Astrocyte of the hippocampus (primary cell): ENCODE data around the gene GIGYF1.
"Not testable (repeated sequence)": the region's sequence is repeated elsewhere in the genome, so short reads cannot be mapped to it uniquely, and the experiment has no call there.

Source experiments
- DNase-seq: peaks from one replicate; pipeline ENCODE4 v3.0.0; 2011; ENCODE audit warnings: low read depth, low spot score

Gene GIGYF1

DNA sequence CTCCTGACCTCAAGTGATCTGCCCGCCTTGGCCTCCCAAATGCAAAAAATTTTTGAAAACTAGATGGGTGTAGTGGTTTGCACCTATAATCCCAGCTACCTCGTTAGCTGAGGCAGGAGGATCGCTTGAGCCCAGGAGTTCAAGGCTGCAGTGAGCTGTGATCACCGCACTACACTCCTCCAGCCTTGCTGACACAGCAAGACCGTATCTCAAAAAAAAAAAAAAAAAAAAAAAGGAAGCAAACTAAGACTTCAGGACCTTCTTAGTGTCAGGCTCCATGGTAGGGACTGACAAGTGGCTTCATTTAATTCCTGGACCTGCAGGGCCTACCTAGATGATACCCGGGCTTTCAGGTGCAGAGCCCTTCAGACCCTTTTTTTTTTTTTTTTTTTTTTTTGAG is 14.3 kb upstream of the GIGYF1 start:
- DNase-seq: no peak

DNA sequence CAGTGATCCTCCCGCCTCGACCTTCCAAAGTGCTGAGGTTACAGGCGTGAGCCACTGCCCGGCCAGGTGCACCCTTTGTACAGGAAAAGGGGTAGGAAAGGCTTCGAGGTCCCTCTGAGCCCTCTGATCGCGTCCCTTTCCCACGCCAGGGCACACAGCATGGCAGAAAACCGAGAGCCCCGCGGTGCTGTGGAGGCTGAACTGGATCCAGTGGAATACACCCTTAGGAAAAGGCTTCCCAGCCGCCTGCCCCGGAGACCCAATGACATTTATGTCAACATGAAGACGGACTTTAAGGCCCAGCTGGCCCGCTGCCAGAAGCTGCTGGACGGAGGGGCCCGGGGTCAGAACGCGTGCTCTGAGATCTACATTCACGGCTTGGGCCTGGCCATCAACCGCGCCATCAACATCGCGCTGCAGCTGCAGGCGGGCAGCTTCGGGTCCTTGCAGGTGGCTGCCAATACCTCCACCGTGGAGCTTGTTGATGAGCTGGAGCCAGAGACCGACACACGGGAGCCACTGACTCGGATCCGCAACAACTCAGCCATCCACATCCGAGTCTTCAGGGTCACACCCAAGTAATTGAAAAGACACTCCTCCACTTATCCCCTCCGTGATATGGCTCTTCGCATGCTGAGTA is 12.7 kb upstream of the GIGYF1 start:
- no peak for DNase-seq

DNA sequence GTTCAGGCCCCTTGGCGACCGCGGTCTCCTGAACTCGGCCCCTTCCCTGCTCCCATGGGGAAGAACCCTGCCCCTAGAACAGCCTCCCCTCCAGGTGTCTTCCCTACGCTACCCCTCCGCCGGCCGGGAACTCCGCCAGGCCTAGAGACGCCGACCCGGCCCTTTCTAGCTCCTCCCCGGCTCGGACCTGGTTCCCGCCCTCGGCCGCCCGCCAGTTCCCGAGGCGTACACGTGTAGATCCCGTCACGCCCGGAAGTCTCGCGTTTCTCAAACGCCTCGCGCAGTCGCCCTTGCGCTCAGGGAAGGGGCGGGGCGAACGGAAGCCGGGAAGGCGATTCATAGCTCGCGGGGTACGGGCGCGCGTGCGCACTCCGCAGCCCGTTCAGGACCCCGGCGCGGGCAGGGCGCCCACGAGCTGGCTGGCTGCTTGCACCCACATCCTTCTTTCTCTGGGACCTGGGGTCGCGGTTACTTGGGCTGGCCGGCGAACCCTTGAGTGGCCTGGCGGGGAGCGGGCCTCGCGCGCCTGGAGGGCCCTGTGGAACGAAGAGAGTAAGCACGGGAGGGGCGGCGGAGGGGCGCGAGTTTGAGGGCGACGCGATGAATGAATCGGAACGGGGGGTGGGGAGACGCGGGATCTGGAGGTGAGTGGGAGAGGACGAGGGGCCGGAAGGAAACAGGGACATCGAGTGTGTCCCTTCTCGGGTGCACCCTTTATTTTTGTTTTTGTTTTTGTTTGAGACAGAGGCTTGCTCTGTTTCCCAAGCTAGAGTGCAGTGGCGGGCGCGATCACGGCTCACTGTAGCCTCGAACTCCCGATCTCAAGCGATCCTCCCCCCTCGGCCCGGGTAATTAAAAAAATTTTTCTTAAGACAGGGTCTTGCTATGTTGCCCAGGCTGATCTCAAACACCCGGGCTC is 12.0 kb upstream of the GIGYF1 start, which contains the start of gene POP7:
POP7 (plus strand) TSS at position 369 of the 919 bp plus-strand sequence. CDS start 710 bp downstream, outside the sequence.
- peak; percentile 100 for DNase-seq

DNA sequence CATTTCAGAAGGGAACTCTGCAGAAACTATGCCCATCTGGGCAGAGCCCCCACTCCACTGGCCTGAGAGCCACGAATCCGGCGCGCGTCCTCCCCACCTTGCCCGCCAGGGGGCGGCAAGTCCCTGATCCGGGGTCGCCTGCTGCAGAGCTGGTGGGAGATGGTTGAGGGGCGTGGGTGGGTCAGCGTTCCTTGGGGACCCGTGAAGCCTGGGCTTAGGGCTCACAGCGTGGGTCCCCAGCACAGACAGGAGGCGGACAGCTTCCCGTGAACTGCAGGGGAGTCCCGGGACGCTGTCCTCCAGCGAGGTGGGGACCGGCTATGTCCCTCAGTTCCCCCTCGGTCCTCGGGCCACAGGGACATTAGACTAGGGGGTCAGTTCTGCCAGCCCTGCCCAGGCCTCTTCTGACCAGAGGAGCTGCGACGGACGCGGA is 11.3 kb upstream of the GIGYF1 start:
- peak; percentile 92 for DNase-seq

DNA sequence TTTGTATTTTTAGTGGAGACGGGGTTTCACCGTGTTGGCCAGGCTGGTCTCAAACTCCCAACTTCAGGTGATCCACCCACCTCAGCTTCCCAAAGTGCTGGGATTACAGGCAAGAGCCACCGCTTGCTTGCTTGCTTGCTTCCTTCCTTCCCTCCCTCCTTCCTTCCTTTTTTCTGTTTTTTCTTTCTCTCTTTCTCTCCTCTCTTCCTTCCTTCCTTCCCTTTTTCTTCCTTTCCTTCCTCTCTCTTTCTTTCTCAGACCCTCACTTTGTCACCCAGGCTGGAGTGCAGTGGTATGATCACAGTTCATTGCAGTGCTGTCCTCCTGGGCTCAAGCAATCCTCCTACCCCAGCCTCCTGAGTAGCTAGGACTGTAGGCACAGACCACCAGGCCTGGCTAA is 7.0 kb upstream of the GIGYF1 start:
- not testable (repeated sequence) for DNase-seq

DNA sequence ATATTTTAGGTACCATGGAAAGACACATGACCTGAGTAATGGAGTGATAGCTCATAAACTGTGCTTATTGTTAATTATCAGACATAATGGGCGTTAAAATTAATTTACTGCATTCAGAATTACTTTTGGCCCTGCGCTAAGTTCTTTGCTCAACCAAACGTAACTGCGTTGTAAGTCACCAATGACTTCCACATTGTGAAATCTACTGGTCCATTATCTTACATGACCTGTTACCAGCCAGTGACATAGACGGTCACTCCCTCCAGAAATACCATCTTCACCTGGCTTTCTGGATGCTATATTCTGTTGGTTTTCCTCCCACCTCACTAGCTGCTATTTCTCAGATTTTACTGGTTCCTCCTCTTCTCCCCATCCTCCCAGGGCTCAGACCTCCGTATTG is 5.0 kb upstream of the GIGYF1 start:
- DNase-seq: no peak

DNA sequence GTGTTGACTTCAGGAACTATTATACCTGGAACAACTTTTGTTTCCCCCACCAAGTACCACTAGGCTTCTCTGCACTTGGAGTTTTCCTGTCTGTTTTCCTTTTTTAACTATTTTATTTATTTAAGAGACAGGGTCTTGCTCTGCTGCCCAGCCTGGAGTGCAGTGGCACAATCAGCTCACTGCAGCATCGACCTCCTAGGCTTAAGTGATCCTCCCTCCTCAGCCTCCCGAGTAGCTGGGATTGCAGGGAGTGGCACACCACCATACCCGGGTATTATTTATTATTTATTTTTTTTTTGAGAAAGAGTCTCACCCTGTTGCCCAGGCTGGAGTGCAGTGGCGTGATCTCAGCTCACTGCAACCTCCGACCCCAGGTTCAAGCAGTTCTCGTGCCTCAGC is 2.1 kb upstream of the GIGYF1 start:
- no peak for DNase-seq

DNA sequence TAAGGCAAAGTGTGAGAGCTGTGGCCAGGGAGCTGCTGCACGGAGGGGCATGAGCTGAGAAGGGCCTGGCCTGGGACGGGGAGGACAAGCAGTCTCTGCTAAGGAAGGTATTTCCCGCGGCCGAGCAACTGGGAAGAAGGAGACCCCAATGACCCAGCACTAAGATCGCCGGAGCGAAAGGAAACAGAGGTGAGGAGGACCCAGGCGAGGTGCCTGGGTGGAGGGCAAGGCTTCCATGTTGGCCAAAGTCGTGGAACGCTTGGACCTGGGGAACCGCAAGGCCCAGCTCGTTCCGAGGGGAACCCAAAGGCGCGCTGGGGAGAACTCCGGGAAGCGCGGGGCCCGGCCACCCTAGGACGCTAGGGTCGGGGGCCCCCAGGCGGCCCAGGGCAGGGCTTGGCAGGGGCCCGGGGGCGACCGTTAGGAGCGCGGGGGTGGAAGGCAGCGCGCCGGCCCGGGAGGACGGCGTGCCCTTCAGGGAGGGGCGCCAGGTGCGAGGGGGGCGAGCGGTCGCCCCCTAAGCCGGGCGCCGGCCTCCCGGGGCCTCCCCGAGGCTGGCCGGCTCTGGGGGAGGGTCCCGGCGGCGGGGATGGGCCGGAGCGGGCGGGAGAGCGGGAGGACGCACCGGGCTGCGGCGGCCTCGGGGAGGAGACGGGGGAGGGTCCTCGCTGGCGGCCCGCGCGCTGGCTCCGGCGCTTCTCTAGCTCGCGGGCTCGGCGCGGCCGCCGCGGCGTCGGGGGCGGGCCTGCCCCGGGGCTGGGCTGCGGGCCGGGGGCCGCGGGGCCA is 545 bp downstream of the GIGYF1 start:
- DNase-seq: peak; percentile 39

DNA sequence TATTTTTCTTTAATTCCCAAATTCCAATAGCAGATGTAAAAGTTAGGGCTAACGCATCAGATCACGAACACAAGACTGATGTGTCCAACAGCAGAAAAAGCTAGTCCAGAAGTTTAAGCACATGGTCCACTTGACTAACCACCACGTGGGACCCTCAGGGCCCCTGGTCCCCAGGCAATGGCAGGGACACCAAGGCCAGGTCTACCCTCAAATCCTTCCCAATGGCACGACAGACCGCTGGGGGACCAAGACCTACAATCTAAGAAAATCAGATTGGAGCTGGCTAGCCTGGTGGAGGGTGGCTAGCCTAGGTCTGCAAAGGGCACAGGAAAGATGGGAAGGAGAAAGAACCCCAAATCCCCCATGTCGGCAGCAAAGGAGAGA is 1.5 kb downstream of the GIGYF1 start:
- no peak for DNase-seq

DNA sequence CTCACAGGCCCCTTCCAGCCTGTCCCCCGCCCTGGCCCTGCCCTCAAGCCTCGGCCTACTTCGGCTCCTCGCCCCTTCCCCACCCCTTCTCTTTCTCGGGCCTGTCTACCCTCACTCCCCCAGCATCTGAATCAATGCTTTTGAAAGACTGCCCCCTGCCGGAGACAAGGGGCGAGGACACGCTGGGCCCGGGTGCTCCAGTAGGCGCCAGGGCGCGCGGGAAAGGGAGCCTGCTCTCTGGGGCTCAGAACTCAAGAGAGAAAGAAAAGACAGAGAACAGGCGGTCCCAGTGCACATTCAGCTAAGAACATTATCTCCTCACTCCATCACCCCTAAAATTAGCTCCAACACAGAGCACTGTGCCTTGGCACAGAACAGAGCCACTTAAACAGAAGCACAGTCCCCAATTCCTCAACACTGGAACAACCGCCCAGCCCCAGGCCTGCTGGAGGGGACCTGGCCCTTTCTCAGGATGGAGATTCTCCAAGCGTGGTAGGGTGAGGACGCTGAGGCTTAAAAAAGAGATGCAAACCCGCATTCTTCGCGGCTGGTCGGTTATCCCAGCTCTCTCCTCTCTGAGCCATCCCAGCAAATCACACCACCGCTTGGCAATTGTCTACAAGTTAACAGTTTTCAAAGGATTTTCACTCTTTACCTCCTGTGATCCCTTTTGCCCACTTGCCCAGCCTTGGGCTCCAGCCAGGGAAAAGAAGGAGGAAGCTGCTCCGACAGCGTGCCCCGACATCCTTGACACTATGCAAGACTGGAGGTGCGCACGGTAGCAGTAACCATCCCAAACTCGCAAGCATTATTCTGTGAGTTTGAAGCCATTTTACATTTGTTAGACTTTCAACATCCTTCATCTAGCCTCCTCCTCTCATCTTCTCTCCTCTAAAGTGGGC is 2.1 kb downstream of the GIGYF1 start:
- DNase-seq: peak; percentile 90

DNA sequence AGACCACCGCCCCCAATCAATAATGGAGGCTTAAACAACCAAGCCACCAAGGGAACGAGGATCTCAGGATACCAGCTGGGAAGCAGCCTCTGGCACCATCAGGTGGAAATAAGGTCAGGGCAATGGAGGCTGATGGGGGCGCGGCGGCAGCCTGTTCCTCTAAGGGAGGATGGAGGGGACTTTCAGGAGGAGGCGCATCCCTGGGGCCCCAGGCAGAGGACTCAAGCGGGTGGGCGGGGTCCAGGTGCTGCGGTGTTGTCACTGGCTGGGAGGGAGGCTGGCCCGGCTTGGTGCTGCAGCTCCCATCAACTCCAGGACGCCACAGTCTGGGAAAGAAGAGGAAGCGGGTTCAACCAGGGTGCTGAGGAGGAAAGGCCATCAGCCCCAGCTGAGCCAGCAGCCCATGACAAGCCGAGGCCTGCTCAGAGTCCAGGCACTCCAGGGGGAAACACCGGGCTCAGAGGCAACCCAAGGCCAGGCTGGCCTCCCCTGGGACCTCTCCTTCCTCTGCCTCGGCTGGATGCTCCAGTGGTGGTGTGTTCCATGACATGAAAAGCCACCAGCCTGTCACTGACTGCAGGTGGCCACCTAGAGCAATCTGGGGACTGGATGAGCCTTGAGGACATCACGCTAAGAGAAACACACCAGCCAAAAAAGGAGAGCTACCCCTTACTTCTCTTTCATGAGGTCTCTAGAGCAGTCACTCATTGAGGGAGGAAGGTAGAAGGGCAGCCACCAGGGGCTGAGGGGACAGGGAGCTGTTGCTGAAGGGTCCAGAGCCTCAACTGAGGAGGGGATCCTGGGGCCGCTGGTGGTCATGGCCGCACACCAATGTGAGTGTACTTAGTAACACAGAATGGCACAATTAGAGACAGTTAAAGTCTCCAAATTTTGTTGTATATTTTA is 4.6 kb downstream of the GIGYF1 start:
- DNase-seq: no peak

DNA sequence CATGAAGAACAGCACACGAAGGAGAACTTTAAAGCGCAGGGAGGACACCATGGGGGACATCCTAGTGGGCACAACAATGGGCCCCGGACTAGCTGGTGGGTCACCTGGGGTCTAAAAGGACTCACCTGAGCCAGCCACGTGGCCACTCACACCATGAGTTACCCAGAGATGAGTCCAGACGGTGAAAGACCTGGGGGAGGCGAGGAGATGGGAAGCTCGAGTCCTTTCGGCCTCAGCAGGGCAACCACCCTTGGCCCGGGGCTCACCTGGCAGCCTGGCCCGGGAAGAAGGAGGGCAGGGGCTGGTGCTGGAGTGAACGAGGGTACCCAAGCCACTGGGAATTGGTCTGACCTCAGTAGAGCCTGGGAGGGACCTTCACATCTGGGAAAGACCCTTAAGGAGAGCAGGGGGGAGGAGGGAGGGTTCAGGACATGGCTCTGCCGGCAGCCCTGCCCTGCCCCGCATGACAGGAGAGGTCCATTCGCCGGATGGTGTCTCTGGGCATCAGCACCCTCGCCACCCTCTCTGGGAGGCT is 5.7 kb downstream of the GIGYF1 start:
- DNase-seq: no peak

DNA sequence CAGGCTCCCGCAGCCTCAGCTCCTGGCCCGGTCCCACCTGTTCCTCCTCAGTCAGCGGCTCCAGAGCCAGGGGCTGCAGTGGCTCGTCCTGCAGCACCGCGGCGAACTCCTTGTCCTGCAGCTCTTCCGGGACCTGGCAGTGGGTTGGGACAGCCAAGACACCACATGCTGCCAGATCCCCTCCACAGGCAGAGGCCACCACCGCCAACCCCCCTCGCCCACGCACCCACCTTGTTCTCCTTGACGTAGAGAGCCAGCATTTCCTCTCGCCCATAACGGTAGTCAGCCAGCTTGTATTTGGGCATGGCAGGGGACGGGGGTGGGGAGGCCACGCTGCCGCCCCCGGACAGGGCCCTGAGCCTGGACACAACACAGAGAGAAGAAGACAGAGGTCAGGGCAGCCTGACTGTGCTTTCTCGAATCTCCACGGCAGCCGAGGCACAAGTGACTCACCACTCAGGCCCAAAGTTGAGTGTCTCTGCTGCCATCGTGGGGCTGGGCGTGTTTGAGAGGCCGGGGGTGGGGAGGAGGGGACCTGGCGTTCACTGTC is 6.2 kb downstream of the GIGYF1 start:
- no peak for DNase-seq

DNA sequence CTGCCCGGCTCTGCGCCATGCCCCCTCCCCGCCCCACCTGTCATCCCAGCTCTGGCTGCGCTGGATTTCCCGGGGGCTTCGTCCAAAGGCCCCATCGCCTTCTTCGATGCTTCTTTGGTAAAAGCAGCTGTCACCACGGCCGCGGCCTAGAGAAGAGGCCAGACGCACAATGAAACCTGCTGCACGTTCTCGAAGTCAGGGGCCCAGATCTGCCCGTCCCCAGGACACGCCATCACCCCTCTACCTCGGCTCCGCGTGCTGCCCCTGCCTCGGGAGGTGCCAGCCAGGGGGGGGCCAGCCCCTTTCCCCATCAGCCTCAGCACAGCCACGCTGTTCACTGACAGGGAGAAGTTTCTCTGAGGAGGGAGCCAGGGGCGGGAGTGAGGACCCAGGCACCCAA is 6.8 kb downstream of the GIGYF1 start:
- DNase-seq: no peak

DNA sequence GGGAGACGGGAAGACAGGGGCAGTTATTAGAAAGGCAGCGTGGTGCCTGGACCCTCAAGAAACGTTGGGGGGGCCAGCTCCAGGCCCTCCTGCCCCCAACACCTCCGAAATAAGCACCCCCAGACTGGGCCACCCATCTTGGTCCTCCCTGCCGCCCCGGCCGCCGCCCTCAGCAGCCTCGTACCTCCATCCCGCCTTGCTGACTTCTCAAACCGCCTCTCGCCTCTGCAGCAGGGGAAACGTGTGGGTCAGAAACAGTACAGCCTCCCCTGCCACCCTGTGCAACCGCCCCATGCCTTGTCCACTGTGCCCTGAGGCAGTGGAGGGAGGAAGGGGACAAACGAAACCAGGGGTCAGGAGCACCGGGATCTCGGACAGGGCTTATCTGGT is 7.2 kb downstream of the GIGYF1 start:
- no peak for DNase-seq

DNA sequence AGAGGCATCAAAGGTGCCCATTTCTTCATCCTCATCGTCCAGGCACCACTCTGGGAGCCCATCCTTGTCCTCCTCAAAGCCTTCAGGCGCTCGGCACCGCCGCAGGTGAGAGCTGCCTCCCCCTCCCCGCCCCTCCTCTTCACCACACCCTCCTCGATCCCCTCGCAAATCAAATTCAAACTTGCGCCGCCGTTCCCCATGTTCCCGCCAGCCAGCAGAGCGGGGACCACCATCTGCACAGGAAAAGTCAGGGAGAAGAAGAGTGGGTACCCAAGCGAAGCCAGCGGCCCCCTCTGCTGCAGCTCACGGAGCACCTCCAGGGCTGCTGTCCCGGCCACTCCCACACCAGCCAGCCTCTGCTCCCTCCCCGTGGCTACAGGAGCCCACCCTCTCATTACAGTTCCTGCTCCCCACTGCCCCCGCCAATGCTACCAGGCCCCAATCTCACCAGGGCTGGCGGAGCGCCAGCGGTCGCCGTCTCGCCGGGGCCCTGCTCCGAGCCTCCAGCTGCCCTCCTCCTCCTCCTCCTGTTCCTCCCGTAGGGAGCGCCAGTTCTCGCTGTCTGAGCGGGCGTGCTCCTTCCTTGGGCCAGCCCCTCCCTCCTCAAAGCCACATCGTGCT is 7.7 kb downstream of the GIGYF1 start:
- DNase-seq: no peak

DNA sequence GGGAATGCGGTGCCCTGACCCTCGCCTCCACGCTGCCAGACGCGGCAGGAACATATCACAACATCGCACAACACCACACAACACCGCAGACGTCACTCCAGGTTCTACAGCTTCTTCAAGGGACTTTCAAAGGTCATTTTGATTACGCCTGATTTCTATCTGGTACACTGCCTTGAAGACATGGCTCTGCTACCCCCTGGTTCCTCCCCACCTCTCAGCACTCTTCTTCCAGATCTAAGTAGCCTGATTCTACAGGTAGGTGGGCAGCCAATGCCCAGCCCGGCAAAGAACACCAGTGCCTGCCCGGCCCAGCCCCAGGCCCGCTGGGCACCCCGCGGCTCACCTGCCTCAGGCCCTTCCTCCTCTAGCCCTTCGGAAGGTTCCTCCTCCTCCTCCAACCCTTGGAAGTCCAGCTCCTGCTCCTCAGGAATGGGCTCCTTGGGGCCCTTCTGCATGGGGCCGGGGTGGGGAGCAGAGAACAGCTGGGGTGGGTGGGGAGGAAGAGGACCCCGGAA is 8.4 kb downstream of the GIGYF1 start:
- no peak for DNase-seq

DNA sequence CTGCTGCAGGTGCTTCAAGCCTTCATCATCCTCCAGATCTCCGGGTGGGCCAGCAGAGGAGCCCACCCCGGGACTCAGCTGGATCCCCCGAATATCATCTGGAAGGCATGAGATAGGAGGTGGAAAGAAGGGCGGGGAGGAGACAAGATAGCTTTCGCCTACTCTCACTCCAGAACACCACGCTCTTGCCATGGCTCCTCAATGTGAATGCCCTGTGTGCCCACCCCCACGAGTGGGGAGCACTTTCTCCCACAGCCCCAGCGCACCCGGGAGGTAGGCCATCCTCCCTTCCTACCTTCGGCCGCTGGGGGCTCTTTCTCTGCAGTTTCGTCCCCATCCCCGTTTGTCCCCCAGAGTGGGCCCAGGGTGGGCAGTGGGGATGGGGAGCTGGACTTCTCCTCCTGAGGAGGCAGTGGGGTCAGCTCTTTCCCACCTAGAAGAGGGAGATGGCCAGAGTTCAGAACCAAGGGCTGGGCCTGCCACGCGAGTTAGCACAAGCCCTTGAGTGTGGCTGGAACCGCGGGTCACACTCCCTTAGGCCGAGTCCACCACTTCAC is 8.9 kb downstream of the GIGYF1 start:
- no peak for DNase-seq
